GM12864 (cell line): ENCODE data around the gene ULK4.

Experiments
- DNase-seq: peaks from one replicate; pipeline ENCODE4 v3.0.0-alpha.2; 2011; ENCODE audit warnings: low read depth
- H3K4me3 ChIP-seq: 2 replicates; pipeline ENCODE4 v1.5.1; 2011; ENCODE audit warnings: mild to moderate bottlenecking, low read depth, low read length, control low read depth
- CTCF ChIP-seq: IDR thresholded peaks from 2 replicates; pipeline ENCODE4 v1.5.1; 2011; ENCODE audit warnings: low read depth, mild to moderate bottlenecking, moderate library complexity, low read length, control low read depth, inconsistent platforms; ENCODE audit errors: missing control alignments

Gene ULK4

GRCh38 chr3:41204369-41204768, 757.5 kb downstream of the ULK4 start:
- no peak for DNase-seq
- H3K4me3 ChIP-seq, result no peak overlapping the region
- TF ChIP-seq CTCF, result no peak

- peak; percentile 20 for TF ChIP-seq CTCF
- DNase-seq, result no peak
- H3K4me3 ChIP-seq, result no peak overlapping the region; the same call in 1 of the 2 replicates
Measured at GRCh38 chr3:41202834-41203345, 759.0 kb downstream of the ULK4 start.

GRCh38 chr3:41202075-41202833, 759.6 kb downstream of the ULK4 start:
- no peak for DNase-seq
- no peak for TF ChIP-seq CTCF
- peak overlapping the region; percentile 38 for H3K4me3 ChIP-seq

DNA sequence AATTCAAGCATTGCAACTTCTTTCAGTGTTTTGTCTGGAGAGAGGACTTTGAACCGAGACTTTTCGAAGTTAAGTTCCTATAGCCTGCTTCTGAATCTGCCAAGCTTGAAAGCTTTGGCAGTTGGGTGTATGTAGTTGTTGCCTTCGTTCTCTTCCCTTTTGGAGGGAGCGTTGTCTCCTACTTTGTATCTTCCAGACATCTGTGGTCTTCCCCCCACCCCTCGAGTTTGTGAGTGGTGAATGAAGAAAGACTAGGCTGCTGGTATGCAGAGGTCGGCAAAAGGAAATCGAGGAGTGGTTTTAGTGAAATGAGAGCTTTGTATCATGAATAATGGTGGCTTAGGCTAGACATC, 761.3 kb downstream of the ULK4 start:
- TF ChIP-seq CTCF, result no peak
- DNase-seq, result no peak
- peak overlapping the region; percentile 100 for H3K4me3 ChIP-seq

- TF ChIP-seq CTCF, result no peak
- no peak for DNase-seq
Measured at GRCh38 chr3:41199866-41200668, 761.8 kb downstream of the ULK4 start.

DNA sequence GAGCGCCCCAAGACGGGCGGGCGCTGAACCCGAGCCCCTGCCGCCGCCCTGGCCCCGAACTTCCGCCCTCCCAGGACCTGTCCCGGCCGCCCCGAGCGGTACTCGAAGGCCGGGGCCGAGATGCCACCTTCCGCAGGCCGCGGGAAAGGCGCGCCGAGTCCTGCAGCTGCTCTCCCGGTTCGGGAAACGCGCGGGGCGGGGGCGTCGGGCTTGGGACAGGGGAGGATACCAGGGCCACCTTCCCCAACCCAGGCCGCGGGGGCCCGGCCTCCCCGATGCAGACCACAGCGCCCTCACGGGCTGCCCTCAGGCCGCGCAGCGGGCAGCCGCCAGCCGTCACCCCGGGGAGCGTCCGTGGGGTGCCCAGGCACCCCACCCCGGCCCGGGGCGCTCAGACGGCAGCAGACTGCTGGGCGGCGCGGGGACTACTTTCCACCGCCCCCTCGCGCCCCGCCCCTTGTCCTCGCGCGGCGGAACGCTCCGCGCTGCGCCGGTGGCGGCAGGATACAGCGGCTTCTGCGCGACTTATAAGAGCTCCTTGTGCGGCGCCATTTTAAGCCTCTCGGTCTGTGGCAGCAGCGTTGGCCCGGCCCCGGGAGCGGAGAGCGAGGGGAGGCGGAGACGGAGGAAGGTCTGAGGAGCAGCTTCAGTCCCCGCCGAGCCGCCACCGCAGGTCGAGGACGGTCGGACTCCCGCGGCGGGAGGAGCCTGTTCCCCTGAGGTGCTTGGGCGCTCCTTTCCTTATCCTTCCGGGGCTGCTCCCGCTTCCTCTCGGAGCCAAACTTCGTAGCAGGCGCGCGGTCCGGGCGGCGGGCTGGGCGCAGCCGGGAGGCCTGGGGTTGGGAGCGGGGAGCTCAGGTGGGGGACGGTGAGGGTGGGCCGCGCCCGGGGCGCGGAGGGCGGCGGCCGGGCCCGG, 762.7 kb downstream of the ULK4 start, which contains the start of gene CTNNB1:
Gene CTNNB1 (plus strand): TSS at position 556 of the 916 bp plus-strand sequence. CDS start 24,564 bp downstream, outside the sequence.
- no peak for TF ChIP-seq CTCF
- H3K4me3 ChIP-seq, result peak within 1 kb of the TSS; percentile 100
- DNase-seq, result peak; percentile 80

More at GRCh38 chr3:41199866-41200668, 761.8 kb downstream of the ULK4 start:
- peak overlapping the region; percentile 100 for H3K4me3 ChIP-seq
